Tibial nerve (tissue), 4 donors: ENCODE measurements around the gene C1GALT1C1L. TPM values are rescaled to one million over a fixed set of nuclear protein-coding genes. Genes with fewer than 3 reads are reported as not detected.
A peak's percentile ranks its signal among the peaks of the same experiment; 100 is the strongest.

ENCODE experiments used
- DNase-seq, 2 donors: peaks; one replicate each; pipeline ENCODE4 v3.0.0-alpha.2; 2019; ENCODE audit warnings: low spot score in 2 of 2
- H3K27ac ChIP-seq, 4 donors: fragments of 200-600 bp; sonication (generic) in 3 of 4; one replicate each; pipeline ENCODE4 v1.5.1; 2017 to 2019; ENCODE audit warnings: mild to moderate bottlenecking in 1 of 4
- H3K27me3 ChIP-seq, 2 donors: fragments of 200-600 bp; sonication (generic) in 1 of 2; one replicate each; pipeline versions ENCODE4 v1.5.1 to v1.6.0; 2017 to 2019
- H3K36me3 ChIP-seq, 3 donors: fragments of 200-600 bp; sonication (generic); one replicate each; pipeline ENCODE4 v1.5.1; 2018 to 2019
- H3K4me1 ChIP-seq, 4 donors: fragments of 200-600 bp; sonication (generic) in 3 of 4; one replicate each; pipeline ENCODE4 v1.5.1; 2017 to 2019
- H3K4me3 ChIP-seq, 4 donors: fragments of 200-600 bp; sonication (generic) in 3 of 4; one replicate each; pipeline ENCODE4 v1.5.1; 2017 to 2019; ENCODE audit warnings: mild to moderate bottlenecking in 1 of 4, moderate library complexity in 1 of 4
- H3K9me3 ChIP-seq, 4 donors: fragments of 200-600 bp; sonication (generic) in 3 of 4; one replicate each; pipeline ENCODE4 v1.5.1; 2017 to 2019
- EP300 ChIP-seq, 2 donors: sonication (generic); formaldehyde crosslinking; IDR thresholded peaks; one replicate each; pipeline ENCODE4 v1.6.1; 2017; ENCODE audit warnings: antibody characterized with exemption in 2 of 2, mild to moderate bottlenecking in 1 of 2
- POLR2A ChIP-seq, 2 donors: fragments of 450-650 bp; IDR thresholded peaks; one replicate each; pipeline ENCODE4 v1.6.1; 2017; ENCODE audit warnings: antibody characterized with exemption in 2 of 2, mild to moderate bottlenecking in 2 of 2, moderate library complexity in 2 of 2
- WGBS, 2 donors: methylation state at CpG; one replicate each; pipeline ENCODE4 v1.1.5; 2018; 5-methylcytosine and 5-hydroxymethylcytosine counted together
- total RNA-seq, 4 donors: library from RNA; depleted of rRNA; stranded (reverse); fragments of >200 nt; gene quantifications; one replicate each; pipeline ENCODE4 v1.1.0, GENCODE V29; 2016
- TF ChIP-seq, protein P1 (sequence below), 5 experiments: fragments of 200-600 bp in 3 of 5; fragments of 450-650 bp in 2 of 5; sonication (generic) in 3 of 5; IDR thresholded peaks; one replicate each; pipeline ENCODE4 v1.5.1; 2016 to 2019; ENCODE audit warnings: antibody characterized with exemption in 5 of 5, mild to moderate bottlenecking in 3 of 5, moderate library complexity in 2 of 5

C1GALT1C1L gene
- total RNA-seq = under 1 TPM in 3 of 4 donors, not detected in 1; 0.42 to 0.98 (median 0.87) TPM

DNA sequence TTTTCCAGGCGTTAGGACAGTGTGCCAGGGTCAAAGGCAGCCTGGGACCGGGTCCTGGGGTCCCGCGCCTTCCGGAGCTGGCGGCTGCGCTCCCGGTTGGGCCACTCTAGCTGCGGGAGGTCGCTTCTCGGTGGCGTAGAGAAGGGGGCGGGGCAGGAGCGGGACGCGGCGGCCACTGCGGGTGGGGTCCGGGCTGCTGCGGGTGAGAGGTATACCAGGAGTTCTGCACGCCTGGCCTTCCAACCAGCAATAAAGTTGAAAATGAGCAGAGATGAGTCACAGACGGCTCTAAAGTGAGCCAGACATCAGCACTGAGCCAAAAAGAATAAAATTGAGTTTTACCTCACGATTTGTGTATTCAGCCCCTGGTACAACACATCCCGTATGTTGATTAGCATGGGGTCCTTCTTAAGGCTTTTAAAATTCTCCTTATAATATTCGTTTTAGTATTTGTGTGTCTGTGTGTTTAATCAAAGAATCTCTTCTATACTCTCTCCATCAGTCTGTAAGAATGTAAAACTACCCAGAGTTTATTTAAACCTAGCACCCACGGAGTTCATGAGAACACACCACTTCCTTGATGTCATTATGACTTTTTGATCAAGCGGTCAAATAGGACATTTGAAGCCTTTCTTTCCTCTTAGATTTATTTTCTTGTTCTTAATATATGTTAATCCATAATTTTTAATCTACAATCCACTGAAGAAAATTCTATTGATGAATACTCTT lies at the start of gene C1GALT1C1L:
Gene C1GALT1C1L, minus strand, starts transcription at position 108 of the 729 bp plus-strand sequence. Its CDS starts 107 bp downstream, at position 1.
- Histone ChIP-seq H3K27me3 (peaks cover 0 to 3% of the 10 kb centered on the region in 2 donors), H3K9me3 (peaks cover 0 to 3% (median 1%) of the 10 kb centered on the region in 4 donors), H3K36me3 (no peaks in the 10 kb centered on the region), H3K4me1 (peaks cover 0 to 4% (median 0%) of the 10 kb centered on the region in 4 donors), H3K4me3 (peak within 1 kb of the TSS; percentile 36 to 63 (median 48)), H3K27ac (peak within 1 kb of the TSS in 1 of 4 donors; percentile 67)
- peak; percentile 18 to 23 for DNase-seq
- TF ChIP-seq POLR2A (IDR thresholded peaks at IDR 0.05) (no peak), EP300 (IDR thresholded peaks at IDR 0.05) (no peak)
- TF ChIP-seq, protein P1, sequence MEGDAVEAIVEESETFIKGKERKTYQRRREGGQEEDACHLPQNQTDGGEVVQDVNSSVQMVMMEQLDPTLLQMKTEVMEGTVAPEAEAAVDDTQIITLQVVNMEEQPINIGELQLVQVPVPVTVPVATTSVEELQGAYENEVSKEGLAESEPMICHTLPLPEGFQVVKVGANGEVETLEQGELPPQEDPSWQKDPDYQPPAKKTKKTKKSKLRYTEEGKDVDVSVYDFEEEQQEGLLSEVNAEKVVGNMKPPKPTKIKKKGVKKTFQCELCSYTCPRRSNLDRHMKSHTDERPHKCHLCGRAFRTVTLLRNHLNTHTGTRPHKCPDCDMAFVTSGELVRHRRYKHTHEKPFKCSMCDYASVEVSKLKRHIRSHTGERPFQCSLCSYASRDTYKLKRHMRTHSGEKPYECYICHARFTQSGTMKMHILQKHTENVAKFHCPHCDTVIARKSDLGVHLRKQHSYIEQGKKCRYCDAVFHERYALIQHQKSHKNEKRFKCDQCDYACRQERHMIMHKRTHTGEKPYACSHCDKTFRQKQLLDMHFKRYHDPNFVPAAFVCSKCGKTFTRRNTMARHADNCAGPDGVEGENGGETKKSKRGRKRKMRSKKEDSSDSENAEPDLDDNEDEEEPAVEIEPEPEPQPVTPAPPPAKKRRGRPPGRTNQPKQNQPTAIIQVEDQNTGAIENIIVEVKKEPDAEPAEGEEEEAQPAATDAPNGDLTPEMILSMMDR (IDR thresholded peaks at IDR 0.05) = no peak
- 12 to 15% methylated on average over 27 of the region's 27 CpGs for WGBS, 2 donors

DNA sequence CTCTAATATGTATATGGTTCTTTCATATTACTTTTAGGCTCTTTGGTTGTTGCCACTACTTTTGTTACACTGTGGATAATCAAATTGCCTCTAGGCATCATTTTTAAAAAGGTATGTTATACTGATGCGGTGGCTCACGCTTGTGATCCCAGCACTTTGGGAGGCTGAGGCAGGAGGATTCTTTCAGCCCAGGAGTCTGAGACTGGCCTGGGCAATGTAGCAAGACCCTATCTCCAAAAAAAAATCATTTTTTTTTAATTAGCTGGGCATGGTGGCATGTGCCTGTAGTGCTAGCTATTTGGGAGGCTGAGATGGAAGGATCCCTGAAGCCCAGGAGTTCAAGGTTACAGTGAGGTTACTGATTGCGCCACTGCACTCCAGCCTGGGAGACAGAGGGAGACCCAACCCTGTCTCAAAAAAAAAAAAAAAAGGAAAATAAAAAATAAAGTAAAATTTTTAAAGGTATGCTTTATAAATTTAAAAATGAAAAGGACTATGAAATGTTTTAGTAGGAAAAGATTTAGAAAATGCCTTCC lies 49.5 kb upstream of the C1GALT1C1L start:
- Histone ChIP-seq H3K36me3 (no peaks in the 10 kb centered on the region), H3K27ac (no peak overlapping the region), H3K27me3 (no peaks in the 10 kb centered on the region), H3K4me3 (no peak overlapping the region), H3K4me1 (no peaks in the 10 kb centered on the region), H3K9me3 (no peaks in the 10 kb centered on the region)
- no peak for TF ChIP-seq POLR2A (IDR thresholded peaks at IDR 0.05)
- no peak for TF ChIP-seq EP300 (IDR thresholded peaks at IDR 0.05)
- TF ChIP-seq, protein P1 (IDR thresholded peaks at IDR 0.05) = no peak
- no peak for DNase-seq
- 94 to 97% methylated on average over 3 of the region's 3 CpGs for WGBS, 2 donors

DNA sequence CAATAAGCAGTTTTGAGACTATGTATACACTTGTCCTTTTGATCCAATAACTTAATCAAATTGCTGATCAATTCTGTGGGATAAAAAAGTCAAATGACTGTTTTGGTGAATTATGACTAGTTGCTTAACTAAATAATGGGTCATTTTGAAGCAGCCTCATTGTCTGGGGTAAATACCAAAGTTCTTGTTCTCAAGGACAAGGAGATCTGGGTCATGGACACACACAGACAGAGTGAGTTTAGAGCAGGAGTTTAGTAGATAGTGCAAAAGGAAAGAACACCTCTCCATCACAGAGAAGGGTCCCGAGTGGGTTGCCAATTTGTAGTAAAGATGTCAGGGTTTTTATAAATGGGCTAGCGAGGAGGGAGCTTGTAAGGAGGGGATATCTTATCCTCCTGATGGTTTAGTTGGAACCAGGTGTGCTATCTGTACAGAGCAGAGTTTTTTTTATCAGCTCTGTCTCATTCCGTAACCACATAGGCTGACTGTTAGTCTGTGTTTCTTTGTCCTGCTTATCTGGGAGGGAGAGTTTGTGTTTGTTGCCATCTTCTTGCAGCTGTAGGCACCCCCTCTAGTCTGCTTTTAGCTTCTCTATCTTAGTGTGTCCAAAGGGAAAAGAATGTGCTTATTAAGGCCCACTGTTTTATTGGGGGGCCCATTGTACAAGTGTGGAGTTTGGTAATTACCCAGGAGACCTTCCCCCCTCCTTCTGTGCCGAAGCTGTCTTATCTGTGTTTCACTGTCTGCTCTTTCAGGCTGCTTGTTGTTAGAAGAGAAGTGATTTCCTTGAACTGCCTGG lies 48.7 kb upstream of the C1GALT1C1L start:
- H3K4me3 ChIP-seq = no peak overlapping the region
- H3K9me3 ChIP-seq = no peaks in the 10 kb centered on the region
- no peaks in the 10 kb centered on the region for H3K36me3 ChIP-seq
- H3K27me3 ChIP-seq = no peaks in the 10 kb centered on the region
- TF ChIP-seq, protein P1 (IDR thresholded peaks at IDR 0.05) = no peak
- TF ChIP-seq POLR2A (IDR thresholded peaks at IDR 0.05) (no peak), EP300 (IDR thresholded peaks at IDR 0.05) (no peak)
- no peaks in the 10 kb centered on the region for H3K4me1 ChIP-seq
- 58 to 63% methylated on average over 4 of the region's 4 CpGs for WGBS, 2 donors
- no peak overlapping the region for H3K27ac ChIP-seq
- DNase-seq = no peak

DNA sequence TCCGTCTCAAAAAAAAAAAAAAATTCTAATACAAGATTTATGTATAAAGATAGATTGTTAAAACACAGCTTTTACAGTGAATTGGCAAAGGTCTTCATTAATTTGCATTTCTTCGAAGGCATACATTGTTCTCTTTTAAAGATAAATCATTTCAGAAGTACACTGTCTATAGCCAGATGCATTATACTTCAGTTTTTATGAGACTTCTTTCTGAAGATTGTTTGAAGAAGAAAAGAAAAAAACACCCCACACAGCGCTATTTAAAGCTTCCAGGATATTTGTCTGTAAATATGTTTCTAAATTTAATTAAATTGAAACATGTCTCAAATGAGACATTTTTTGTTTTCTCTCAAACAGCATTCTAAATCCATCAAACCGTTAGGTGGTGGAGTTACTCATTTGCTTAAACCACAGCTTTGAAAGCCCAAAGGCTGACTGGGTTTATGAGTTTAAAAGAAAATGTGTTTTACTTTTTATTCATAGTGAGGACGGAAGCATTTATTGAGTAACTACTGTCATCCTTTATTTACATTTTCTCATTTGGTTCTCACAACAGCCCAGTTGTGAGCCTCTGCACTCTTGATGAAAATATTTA lies 42.4 kb upstream of the C1GALT1C1L start:
- WGBS, 2 donors = 56 to 63% methylated on average over 5 of the region's 5 CpGs
- Histone ChIP-seq H3K4me1 (no peaks in the 10 kb centered on the region), H3K27ac (no peak overlapping the region), H3K36me3 (no peaks in the 10 kb centered on the region), H3K4me3 (no peak overlapping the region), H3K27me3 (no peaks in the 10 kb centered on the region), H3K9me3 (no peaks in the 10 kb centered on the region)
- DNase-seq = no peak
- TF ChIP-seq, protein P1 (IDR thresholded peaks at IDR 0.05) = no peak
- TF ChIP-seq EP300 (IDR thresholded peaks at IDR 0.05) = no peak
- no peak for TF ChIP-seq POLR2A (IDR thresholded peaks at IDR 0.05)
